GM19025 (cell line): ENCODE results near the gene GRK5.
"Not testable (repeated sequence)": the region's sequence is repeated elsewhere in the genome, so short reads cannot be mapped to it uniquely, and the experiment has no call there.

Experiments used
- ATAC-seq: cut with Tn5 transposase; IDR thresholded peaks from one replicate; pipeline ENCODE4 v1.9.1; 2021; ENCODE audit warnings: mild to moderate bottlenecking, low read depth, moderate library complexity; ENCODE audit not compliant: unreplicated experiment

Gene GRK5

GRCh38 chr10:119269737-119270136 lies 62.4 kb downstream of the GRK5 start:
- no peak for ATAC-seq

GRCh38 chr10:119270762-119271366 lies 63.5 kb downstream of the GRK5 start:
- peak; percentile 27 for ATAC-seq

GRCh38 chr10:119272338-119272734 lies 65.0 kb downstream of the GRK5 start:
- ATAC-seq: not testable (repeated sequence)

- ATAC-seq: no peak
These were observed 65.4 kb downstream of the GRK5 start for GRCh38 chr10:119272736-119273135.

- ATAC-seq: no peak
These were observed 66.0 kb downstream of the GRK5 start for GRCh38 chr10:119273413-119273812.

- no peak for ATAC-seq
These were observed 67.2 kb downstream of the GRK5 start for GRCh38 chr10:119274519-119275045.

GRCh38 chr10:119275085-119275484 lies 67.7 kb downstream of the GRK5 start:
- no peak for ATAC-seq

- not testable (repeated sequence) for ATAC-seq
These were observed 68.8 kb downstream of the GRK5 start for GRCh38 chr10:119276194-119276593.

GRCh38 chr10:119278126-119278709 lies 70.8 kb downstream of the GRK5 start:
- ATAC-seq: no peak

GRCh38 chr10:119279441-119279840 lies 72.1 kb downstream of the GRK5 start:
- ATAC-seq: no peak

- ATAC-seq: no peak
These were observed 74.3 kb downstream of the GRK5 start for GRCh38 chr10:119281581-119282071.

- no peak for ATAC-seq
These were observed 75.1 kb downstream of the GRK5 start for GRCh38 chr10:119282446-119282845.

- no peak for ATAC-seq
These were observed 76.0 kb downstream of the GRK5 start for GRCh38 chr10:119283387-119283786.

- ATAC-seq: no peak
These were observed 76.4 kb downstream of the GRK5 start for GRCh38 chr10:119283818-119284217.

- no peak for ATAC-seq
These were observed 77.3 kb downstream of the GRK5 start for GRCh38 chr10:119284679-119285096.

GRCh38 chr10:119285495-119286267 lies 78.3 kb downstream of the GRK5 start:
- ATAC-seq: no peak

GRCh38 chr10:119286516-119286915 lies 79.1 kb downstream of the GRK5 start:
- no peak for ATAC-seq

GRCh38 chr10:119286983-119287633 lies 79.7 kb downstream of the GRK5 start:
- no peak for ATAC-seq

GRCh38 chr10:119288574-119289001 lies 81.2 kb downstream of the GRK5 start:
- ATAC-seq: no peak

- ATAC-seq: no peak
These were observed 82.0 kb downstream of the GRK5 start for GRCh38 chr10:119289227-119289920.
